IPS DF 6.9 (cell line): ENCODE measurements around the gene IRAK2.

ENCODE experiments used
- DNase-seq: peaks from one replicate; pipeline ENCODE4 v3.0.0-alpha.2; 2013; ENCODE audit warnings: low read depth, low spot score
- H3K27ac ChIP-seq: one replicate; pipeline ENCODE4 v1.5.1; 2013; ENCODE audit warnings: low read length, control low read depth
- H3K27me3 ChIP-seq: 2 replicates; pipeline ENCODE4 v1.6.1; 2013; ENCODE audit warnings: mild to moderate bottlenecking, low read length; ENCODE audit not compliant: control insufficient read depth, insufficient read depth
- H3K36me3 ChIP-seq: 2 replicates; pipeline ENCODE4 v1.6.1; 2013; ENCODE audit warnings: low read length; ENCODE audit not compliant: control insufficient read depth, insufficient read depth
- H3K4me1 ChIP-seq: 2 replicates; pipeline ENCODE4 v1.6.1; 2013; ENCODE audit warnings: low read length; ENCODE audit not compliant: control insufficient read depth, insufficient read depth
- H3K4me3 ChIP-seq: 2 replicates; pipeline ENCODE4 v1.5.1; 2013; ENCODE audit warnings: mild to moderate bottlenecking, low read length
- H3K9me3 ChIP-seq: 2 replicates; pipeline ENCODE4 v1.6.1; 2013; ENCODE audit warnings: low read length, inconsistent platforms; ENCODE audit not compliant: control insufficient read depth, insufficient read depth
- WGBS: extraction: QIAGEN DNeasy Blood & Tissue Kit; methylation state at CpG from one replicate; pipeline ENCODE4 v1.1.7; 2013; ENCODE audit warnings: mixed read lengths, missing lambda C conversion rate; ENCODE audit not compliant: insufficient read length, insufficient coverage; 5-methylcytosine and 5-hydroxymethylcytosine counted together

IRAK2 gene

DNA sequence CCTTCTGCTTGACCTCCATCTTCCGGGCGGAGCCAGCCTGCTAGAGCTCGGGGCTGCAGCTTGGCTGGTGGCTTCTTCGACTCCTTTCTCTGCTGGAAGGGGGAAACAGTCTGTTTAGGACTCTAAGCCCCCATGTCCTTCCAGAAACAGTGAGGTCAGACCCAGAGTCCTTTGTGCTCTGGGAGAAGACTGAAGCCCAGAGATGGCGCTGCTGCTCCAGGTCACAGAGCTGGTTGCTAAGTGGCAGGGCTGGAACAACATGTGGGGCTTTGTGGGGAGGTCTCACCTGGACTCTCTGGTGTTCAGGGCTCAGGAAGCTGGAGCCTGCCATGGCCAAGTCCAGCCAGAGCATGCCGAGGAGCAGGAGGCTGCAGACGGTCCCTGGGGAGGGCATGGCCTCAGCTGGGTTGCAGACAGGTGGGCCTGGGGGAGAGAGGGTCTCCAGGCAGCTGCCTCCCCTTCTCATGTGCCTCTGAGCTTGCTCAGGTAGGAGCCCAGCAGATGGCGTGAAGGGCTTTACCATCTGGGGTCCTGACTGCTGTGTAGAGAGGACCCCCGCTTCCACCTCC is 125.2 kb downstream of the IRAK2 start:
- no peaks in the 10 kb centered on the region for H3K4me1 ChIP-seq
- WGBS: no CpG with 5 or more reads among the region's 9 CpGs
- H3K9me3 ChIP-seq: no peaks in the 10 kb centered on the region
- H3K36me3 ChIP-seq: no peaks in the 10 kb centered on the region
- H3K27ac ChIP-seq: no peak overlapping the region
- H3K27me3 ChIP-seq: no peaks in the 10 kb centered on the region
- H3K4me3 ChIP-seq: no peak overlapping the region
- no peak for DNase-seq

DNA sequence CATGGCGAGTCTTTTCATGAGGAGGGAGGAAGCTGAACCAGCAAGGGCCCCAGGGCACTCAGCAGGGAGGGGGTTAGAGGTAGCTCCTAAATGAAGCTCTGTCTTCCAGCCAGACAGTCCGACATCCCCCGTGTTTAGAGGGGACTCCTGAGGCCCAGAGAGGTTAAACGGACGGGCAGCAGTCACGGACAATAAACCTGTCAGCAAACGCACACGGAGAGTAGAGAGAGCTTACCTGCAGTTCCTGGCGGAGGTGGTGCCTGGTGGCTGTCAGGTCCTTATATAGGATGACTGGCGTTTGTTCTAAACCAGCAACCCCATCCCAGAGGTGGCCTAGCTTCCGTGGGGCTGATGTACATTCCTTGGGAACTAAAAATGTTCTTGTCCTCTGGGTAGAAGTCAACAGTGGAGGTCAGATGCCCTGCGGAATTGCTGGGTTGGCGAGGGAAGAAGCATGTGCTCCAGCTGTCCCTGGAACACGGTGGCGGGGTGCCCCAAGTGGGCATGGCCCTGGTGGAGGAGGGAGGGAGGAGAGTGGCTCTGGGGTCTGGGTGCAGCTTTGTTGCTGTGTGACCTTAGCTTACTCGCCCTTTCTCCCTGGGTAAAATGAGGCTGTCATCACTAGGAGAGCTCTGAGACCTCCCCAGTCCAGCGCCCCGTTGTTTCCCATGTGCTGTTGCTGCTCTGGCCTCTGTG is 125.9 kb downstream of the IRAK2 start:
- H3K27ac ChIP-seq: no peak overlapping the region

DNA sequence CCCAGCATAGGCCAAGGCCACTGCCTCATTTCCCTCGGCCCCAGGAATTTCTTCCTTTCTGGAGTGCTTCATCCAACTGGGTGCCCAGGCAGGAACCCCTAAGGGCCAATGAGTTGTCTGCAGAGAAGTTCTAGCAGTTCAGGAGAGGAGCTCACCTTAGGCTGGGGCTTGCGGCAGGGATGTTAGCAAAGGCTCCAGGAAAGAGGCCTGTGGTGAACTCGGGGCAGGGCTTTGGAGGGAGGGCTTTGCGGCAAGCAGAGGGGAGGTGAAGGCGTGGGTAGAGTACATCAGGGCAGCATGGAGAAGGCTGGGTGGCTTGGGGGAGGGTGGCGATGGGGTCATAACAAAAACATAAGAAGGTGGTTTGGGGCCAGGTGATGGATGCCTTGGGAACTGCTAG is 126.9 kb downstream of the IRAK2 start:
- no peaks in the 10 kb centered on the region for H3K36me3 ChIP-seq

More for the DNA sequence above, 125.9 kb downstream of the IRAK2 start:
- H3K9me3 ChIP-seq: no peaks in the 10 kb centered on the region
- H3K4me1 ChIP-seq: no peaks in the 10 kb centered on the region
- DNase-seq: no peak
- no peaks in the 10 kb centered on the region for H3K27me3 ChIP-seq
- no CpG with 5 or more reads among the region's 18 CpGs for WGBS
- H3K4me3 ChIP-seq: no peak overlapping the region
- no peaks in the 10 kb centered on the region for H3K36me3 ChIP-seq

DNA sequence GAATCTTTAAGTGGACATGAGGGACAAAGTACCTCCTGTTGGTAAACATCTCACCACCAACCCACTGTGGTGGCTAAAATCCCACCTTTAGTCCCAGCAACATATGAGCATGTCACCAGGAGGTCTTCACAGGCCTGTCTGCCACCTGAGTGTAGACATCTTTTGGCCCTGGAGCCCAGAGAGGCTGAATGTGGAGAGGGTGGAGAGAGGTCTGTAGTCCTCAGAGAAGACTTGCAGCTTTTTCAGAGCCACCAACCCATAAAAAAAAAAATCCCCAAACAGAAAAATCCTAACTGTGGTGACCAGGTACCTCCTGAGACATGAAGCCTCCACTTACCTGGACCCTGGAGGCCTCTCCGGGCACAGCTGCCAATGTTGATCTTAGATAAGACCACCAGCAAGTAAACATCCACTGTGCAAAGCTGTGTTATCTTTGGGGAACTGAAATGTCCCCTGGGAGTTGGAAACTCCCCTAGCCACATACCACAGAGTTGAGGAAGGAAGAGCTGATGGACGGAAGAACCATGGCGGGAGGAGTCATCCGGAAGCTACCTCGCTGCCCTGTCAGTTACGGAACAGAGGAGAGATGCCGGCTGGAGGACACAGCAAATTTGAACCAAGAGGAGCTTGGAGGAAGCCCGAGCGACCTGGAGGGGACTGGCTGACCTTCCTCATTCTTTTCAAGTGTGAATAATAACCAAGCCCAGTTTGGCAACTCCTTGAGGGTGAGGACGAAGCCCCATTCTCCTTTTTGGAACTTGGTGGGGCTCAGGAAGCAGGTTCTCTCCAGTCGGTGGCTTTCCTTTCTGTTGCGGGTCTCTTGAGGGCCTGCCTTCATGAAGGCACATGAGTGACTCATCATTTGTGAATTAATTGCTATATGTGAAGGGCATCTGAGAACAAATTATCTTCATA is 128.0 kb downstream of the IRAK2 start, which contains the start of gene GHRL:
TSS of gene GHRL (minus strand) at position 443 of the 915 bp plus-strand sequence. CDS start 2,767 bp downstream, outside the sequence.
- WGBS: no CpG with 5 or more reads among the region's 12 CpGs
- no peaks in the 10 kb centered on the region for H3K36me3 ChIP-seq
- H3K4me3 ChIP-seq: no peak within 1 kb of the TSS
- no peak within 1 kb of the TSS for H3K27ac ChIP-seq
- no peaks in the 10 kb centered on the region for H3K4me1 ChIP-seq
- DNase-seq: no peak
- H3K27me3 ChIP-seq: no peaks in the 10 kb centered on the region
- H3K9me3 ChIP-seq: no peaks in the 10 kb centered on the region

More for the DNA sequence above, 126.9 kb downstream of the IRAK2 start:
- Histone ChIP-seq H3K4me1 (no peaks in the 10 kb centered on the region), H3K27ac (no peak overlapping the region), H3K27me3 (no peaks in the 10 kb centered on the region), H3K4me3 (no peak overlapping the region), H3K9me3 (no peaks in the 10 kb centered on the region)
- no peak for DNase-seq
- WGBS: no CpG with 5 or more reads among the region's 6 CpGs
